ENCODE measurements around the gene MARCHF10.

The MARCHF10 gene

GRCh38 chr17:62823111-62823893 lies 15.2 kb upstream of the MARCHF10 start:
- FAIRE-seq = no peak
- no peak for DNase-seq (ENCODE audit: insufficient read length, low spot score)
- no peak for TF ChIP-seq SPI1 (IDR thresholded peaks at IDR 0.05; ENCODE audit: low read depth, low read length)
- no peak for TF ChIP-seq TAF1 (IDR thresholded peaks at IDR 0.05; ENCODE audit: low read depth, low read length)
- no peak for TF ChIP-seq POLR2AphosphoS5 (IDR thresholded peaks at IDR 0.05; ENCODE audit: low read depth, low read length)
- TF ChIP-seq POLR2A (IDR thresholded peaks at IDR 0.05; ENCODE audit: low read depth, low read length) = no peak
- TF ChIP-seq POU2F2 (IDR thresholded peaks at IDR 0.05; ENCODE audit: low read depth, low read length) = no peak
- no peak for TF ChIP-seq PAX5 (IDR thresholded peaks at IDR 0.05; ENCODE audit: insufficient read depth, low read length, severe bottlenecking)

GRCh38 chr17:62822080-62822904 lies 14.2 kb upstream of the MARCHF10 start:
- DNase-seq (ENCODE audit: insufficient read length, low spot score) (no peak), FAIRE-seq (no peak)
- TF ChIP-seq TAF1 (IDR thresholded peaks at IDR 0.05; ENCODE audit: low read depth, low read length) = no peak
- TF ChIP-seq POLR2AphosphoS5 (IDR thresholded peaks at IDR 0.05; ENCODE audit: low read depth, low read length) = no peak
- TF ChIP-seq SPI1 (IDR thresholded peaks at IDR 0.05; ENCODE audit: low read depth, low read length) = no peak
- no peak for TF ChIP-seq PAX5 (IDR thresholded peaks at IDR 0.05; ENCODE audit: insufficient read depth, low read length, severe bottlenecking)
- TF ChIP-seq POLR2A (IDR thresholded peaks at IDR 0.05; ENCODE audit: low read depth, low read length) = no peak
- no peak for TF ChIP-seq POU2F2 (IDR thresholded peaks at IDR 0.05; ENCODE audit: low read depth, low read length)

GRCh38 chr17:62821189-62822079 lies 13.3 kb upstream of the MARCHF10 start:
- no peak for FAIRE-seq
- DNase-seq (ENCODE audit: insufficient read length, low spot score) = no peak

GRCh38 chr17:62819511-62820221 lies 11.6 kb upstream of the MARCHF10 start:
- DNase-seq (ENCODE audit: insufficient read length, low spot score) (no peak), FAIRE-seq (no peak)
- no peak for TF ChIP-seq POLR2AphosphoS5 (IDR thresholded peaks at IDR 0.05; ENCODE audit: low read depth, low read length)
- no peak for TF ChIP-seq TAF1 (IDR thresholded peaks at IDR 0.05; ENCODE audit: low read depth, low read length)
- no peak for TF ChIP-seq SPI1 (IDR thresholded peaks at IDR 0.05; ENCODE audit: low read depth, low read length)
- TF ChIP-seq POU2F2 (IDR thresholded peaks at IDR 0.05; ENCODE audit: low read depth, low read length) = no peak
- TF ChIP-seq PAX5 (IDR thresholded peaks at IDR 0.05; ENCODE audit: insufficient read depth, low read length, severe bottlenecking) = no peak
- TF ChIP-seq POLR2A (IDR thresholded peaks at IDR 0.05; ENCODE audit: low read depth, low read length) = no peak

More at GRCh38 chr17:62821189-62822079, 13.3 kb upstream of the MARCHF10 start:
- TF ChIP-seq POLR2AphosphoS5 (IDR thresholded peaks at IDR 0.05; ENCODE audit: low read depth, low read length) (no peak), POLR2A (IDR thresholded peaks at IDR 0.05; ENCODE audit: low read depth, low read length) (no peak), PAX5 (IDR thresholded peaks at IDR 0.05; ENCODE audit: insufficient read depth, low read length, severe bottlenecking) (no peak), TAF1 (IDR thresholded peaks at IDR 0.05; ENCODE audit: low read depth, low read length) (no peak), SPI1 (IDR thresholded peaks at IDR 0.05; ENCODE audit: low read depth, low read length) (no peak), POU2F2 (IDR thresholded peaks at IDR 0.05; ENCODE audit: low read depth, low read length) (no peak)

GRCh38 chr17:62818526-62818925 lies 10.4 kb upstream of the MARCHF10 start:
- FAIRE-seq (no peak), DNase-seq (ENCODE audit: insufficient read length, low spot score) (no peak)
- no peak for TF ChIP-seq SPI1 (IDR thresholded peaks at IDR 0.05; ENCODE audit: low read depth, low read length)
- TF ChIP-seq POLR2A (IDR thresholded peaks at IDR 0.05; ENCODE audit: low read depth, low read length) = no peak
- no peak for TF ChIP-seq TAF1 (IDR thresholded peaks at IDR 0.05; ENCODE audit: low read depth, low read length)
- no peak for TF ChIP-seq PAX5 (IDR thresholded peaks at IDR 0.05; ENCODE audit: insufficient read depth, low read length, severe bottlenecking)
- no peak for TF ChIP-seq POLR2AphosphoS5 (IDR thresholded peaks at IDR 0.05; ENCODE audit: low read depth, low read length)
- no peak for TF ChIP-seq POU2F2 (IDR thresholded peaks at IDR 0.05; ENCODE audit: low read depth, low read length)

GRCh38 chr17:62816282-62816839 lies 8.2 kb upstream of the MARCHF10 start:
- FAIRE-seq (no peak), DNase-seq (ENCODE audit: insufficient read length, low spot score) (no peak)
- TF ChIP-seq POU2F2 (IDR thresholded peaks at IDR 0.05; ENCODE audit: low read depth, low read length) (no peak), SPI1 (IDR thresholded peaks at IDR 0.05; ENCODE audit: low read depth, low read length) (no peak), TAF1 (IDR thresholded peaks at IDR 0.05; ENCODE audit: low read depth, low read length) (no peak), POLR2AphosphoS5 (IDR thresholded peaks at IDR 0.05; ENCODE audit: low read depth, low read length) (no peak), POLR2A (IDR thresholded peaks at IDR 0.05; ENCODE audit: low read depth, low read length) (no peak), PAX5 (IDR thresholded peaks at IDR 0.05; ENCODE audit: insufficient read depth, low read length, severe bottlenecking) (no peak)

GRCh38 chr17:62809656-62810055 lies 1.5 kb upstream of the MARCHF10 start:
- DNase-seq (ENCODE audit: insufficient read length, low spot score) = no peak
- no peak for TF ChIP-seq TAF1 (IDR thresholded peaks at IDR 0.05; ENCODE audit: low read depth, low read length)
- TF ChIP-seq POU2F2 (IDR thresholded peaks at IDR 0.05; ENCODE audit: low read depth, low read length) = no peak
- TF ChIP-seq POLR2AphosphoS5 (IDR thresholded peaks at IDR 0.05; ENCODE audit: low read depth, low read length) = no peak
- TF ChIP-seq POLR2A (IDR thresholded peaks at IDR 0.05; ENCODE audit: low read depth, low read length) = no peak
- no peak for TF ChIP-seq SPI1 (IDR thresholded peaks at IDR 0.05; ENCODE audit: low read depth, low read length)
- FAIRE-seq = no peak

- FAIRE-seq (no peak), DNase-seq (ENCODE audit: insufficient read length, low spot score) (no peak)
- TF ChIP-seq POU2F2 (IDR thresholded peaks at IDR 0.05; ENCODE audit: low read depth, low read length) (no peak), TAF1 (IDR thresholded peaks at IDR 0.05; ENCODE audit: low read depth, low read length) (no peak)
Observed at GRCh38 chr17:62808576-62808970, 459 bp upstream of the MARCHF10 start.

Measured in GM12891 (cell line).